ENCODE measurements around the gene OGFOD1. TPM values are rescaled to one million over a fixed set of nuclear protein-coding genes. Genes with fewer than 3 reads are reported as not detected.

Gene OGFOD1
- total RNA-seq, 2 experiments from 2014 or later = 35.1 to 56.8 TPM

DNA sequence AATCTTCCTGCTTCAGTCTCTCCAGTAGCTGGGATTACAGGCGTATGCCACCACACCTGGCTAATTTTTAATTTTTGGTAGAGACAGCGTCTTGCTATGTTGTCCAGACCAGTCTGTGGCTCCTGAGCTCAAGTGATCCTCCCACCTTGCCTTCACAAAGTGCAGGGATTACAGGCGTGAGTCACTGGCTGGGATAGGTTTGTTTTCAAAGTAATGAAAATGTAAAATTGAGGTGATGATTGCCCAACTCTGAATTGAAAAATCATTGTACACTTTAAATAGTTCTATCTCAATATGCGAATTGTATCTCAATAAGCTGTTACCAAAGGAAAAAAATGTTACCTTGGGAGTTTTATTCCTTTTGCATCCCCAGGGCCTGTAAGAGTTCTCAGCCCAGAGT is 24.8 kb upstream of the OGFOD1 start:
- Histone ChIP-seq H3K79me2 (ENCODE audit: insufficient read depth, low read depth, low read length) (peaks cover 35% of the 10 kb centered on the region), H3K9me2 (ENCODE audit: insufficient read depth, low read length) (no peaks in the 10 kb centered on the region), H3K36me3 (ENCODE audit: insufficient read depth, low read length) (peaks cover 30% of the 10 kb centered on the region), H4K20me1 (ENCODE audit: insufficient read depth, low read length) (no peaks in the 10 kb centered on the region; the same call in 1 of the 2 replicates), H3K27ac (ENCODE audit: low read depth, low read length, poor library complexity, severe bottlenecking) (no peak overlapping the region), H3K4me3 (ENCODE audit: low read depth, low read length, poor library complexity, severe bottlenecking) (no peak overlapping the region), H2AFZ (ENCODE audit: low read length) (no peak overlapping the region), H3K4me2 (ENCODE audit: low read length) (no peak overlapping the region), H3K4me1 (ENCODE audit: insufficient read depth, low read length, poor library complexity, severe bottlenecking) (peaks cover 28% of the 10 kb centered on the region), H3K9me3 (ENCODE audit: low read length) (no peaks in the 10 kb centered on the region)
- BruUV-seq (replicated peaks) = no TSS peak
- POLR2A ChIA-PET = interaction anchor here (1.2 to 1.4 kb wide), 2 partner anchors 11 to 25 kb away, joined by 5 read pairs; partner anchors contain the start of genes NUDT21 and OGFOD1
- no peak for DNase-seq (ENCODE audit: low spot score)
- no peak for TF ChIP-seq EZH2phosphoT487 (IDR thresholded peaks at IDR 0.05; ENCODE audit: borderline replicate concordance, low read depth, low read length)
- TF ChIP-seq, protein P1, sequence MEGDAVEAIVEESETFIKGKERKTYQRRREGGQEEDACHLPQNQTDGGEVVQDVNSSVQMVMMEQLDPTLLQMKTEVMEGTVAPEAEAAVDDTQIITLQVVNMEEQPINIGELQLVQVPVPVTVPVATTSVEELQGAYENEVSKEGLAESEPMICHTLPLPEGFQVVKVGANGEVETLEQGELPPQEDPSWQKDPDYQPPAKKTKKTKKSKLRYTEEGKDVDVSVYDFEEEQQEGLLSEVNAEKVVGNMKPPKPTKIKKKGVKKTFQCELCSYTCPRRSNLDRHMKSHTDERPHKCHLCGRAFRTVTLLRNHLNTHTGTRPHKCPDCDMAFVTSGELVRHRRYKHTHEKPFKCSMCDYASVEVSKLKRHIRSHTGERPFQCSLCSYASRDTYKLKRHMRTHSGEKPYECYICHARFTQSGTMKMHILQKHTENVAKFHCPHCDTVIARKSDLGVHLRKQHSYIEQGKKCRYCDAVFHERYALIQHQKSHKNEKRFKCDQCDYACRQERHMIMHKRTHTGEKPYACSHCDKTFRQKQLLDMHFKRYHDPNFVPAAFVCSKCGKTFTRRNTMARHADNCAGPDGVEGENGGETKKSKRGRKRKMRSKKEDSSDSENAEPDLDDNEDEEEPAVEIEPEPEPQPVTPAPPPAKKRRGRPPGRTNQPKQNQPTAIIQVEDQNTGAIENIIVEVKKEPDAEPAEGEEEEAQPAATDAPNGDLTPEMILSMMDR (conservative IDR thresholded peaks at IDR 0.05; ENCODE audit: low read length) = no peak
- intact Hi-C loops (cut with micrococcal nuclease; ENCODE audit: unreplicated experiment) = no loop called here
- CTCF ChIA-PET (ENCODE audit: unreplicated experiment) = no interaction called here

DNA sequence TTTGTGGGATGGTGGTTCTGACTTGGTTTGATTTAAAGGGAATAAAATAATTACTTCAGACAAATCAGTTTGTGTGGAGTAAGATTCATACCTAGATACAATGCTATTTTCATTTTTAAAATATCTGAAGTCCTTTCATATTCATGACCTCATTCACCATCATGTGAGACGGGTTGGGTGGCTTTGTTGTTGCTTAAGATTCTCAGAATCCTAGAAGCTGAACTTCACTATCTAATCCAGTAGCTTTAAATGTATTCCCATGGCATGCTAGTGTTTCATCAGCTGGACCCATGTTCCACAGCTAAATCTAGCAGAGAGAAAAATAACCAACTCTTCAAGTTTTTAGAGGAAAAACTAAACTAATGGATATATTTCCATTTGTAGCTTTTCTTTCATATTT is 23.3 kb upstream of the OGFOD1 start:
- Histone ChIP-seq H3K9me3 (ENCODE audit: low read length) (no peaks in the 10 kb centered on the region), H4K20me1 (ENCODE audit: insufficient read depth, low read length) (no peaks in the 10 kb centered on the region; the same call in 1 of the 2 replicates), H3K4me2 (ENCODE audit: low read length) (no peak overlapping the region), H2AFZ (ENCODE audit: low read length) (no peak overlapping the region), H3K4me3 (ENCODE audit: low read depth, low read length, poor library complexity, severe bottlenecking) (no peak overlapping the region), H3K9me2 (ENCODE audit: insufficient read depth, low read length) (no peaks in the 10 kb centered on the region), H3K36me3 (ENCODE audit: insufficient read depth, low read length) (peaks cover 45% of the 10 kb centered on the region), H3K79me2 (ENCODE audit: insufficient read depth, low read depth, low read length) (peaks cover 20% of the 10 kb centered on the region), H3K4me1 (ENCODE audit: insufficient read depth, low read length, poor library complexity, severe bottlenecking) (peaks cover 13% of the 10 kb centered on the region), H3K27ac (ENCODE audit: low read depth, low read length, poor library complexity, severe bottlenecking) (no peak overlapping the region)
- ChIA-PET CTCF (ENCODE audit: unreplicated experiment) (no interaction called here), POLR2A (no interaction called here)
- intact Hi-C loops (cut with micrococcal nuclease; ENCODE audit: unreplicated experiment) = no loop called here
- BruUV-seq (replicated peaks) = no TSS peak
- DNase-seq (ENCODE audit: low spot score) = no peak
- TF ChIP-seq, protein P1 (conservative IDR thresholded peaks at IDR 0.05; ENCODE audit: low read length) = no peak
- TF ChIP-seq EZH2phosphoT487 (IDR thresholded peaks at IDR 0.05; ENCODE audit: borderline replicate concordance, low read depth, low read length) = no peak

DNA sequence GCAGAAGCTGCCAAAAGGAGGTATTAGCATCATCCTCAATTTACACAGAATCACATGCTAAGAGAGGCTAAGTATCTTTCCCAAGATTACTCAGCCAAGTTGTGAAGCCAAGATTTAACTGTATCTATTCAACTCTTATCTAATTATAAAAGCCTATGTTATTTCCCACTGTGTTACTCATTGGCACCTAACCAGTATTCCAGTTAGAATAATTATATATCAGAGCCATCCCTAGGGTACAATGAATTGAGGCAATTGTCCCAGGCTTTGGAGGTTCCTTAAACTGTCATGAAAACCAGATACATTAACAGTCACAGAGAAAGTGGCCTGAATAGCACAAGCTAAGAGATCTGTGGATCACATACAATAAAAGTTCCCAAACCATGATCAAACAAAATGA is 15.1 kb upstream of the OGFOD1 start:
- no peak overlapping the region for H2AFZ ChIP-seq (ENCODE audit: low read length)
- no peak overlapping the region for H3K4me2 ChIP-seq (ENCODE audit: low read length)
- ChIA-PET CTCF (ENCODE audit: unreplicated experiment) (no interaction called here), POLR2A (interaction anchor here (0.7 kb wide), 1 partner anchor 16 kb away, joined by 3 read pairs; no protein-coding TSS in a partner anchor)
- no peaks in the 10 kb centered on the region for H3K9me2 ChIP-seq (ENCODE audit: insufficient read depth, low read length)
- no peak for TF ChIP-seq EZH2phosphoT487 (IDR thresholded peaks at IDR 0.05; ENCODE audit: borderline replicate concordance, low read depth, low read length)
- TF ChIP-seq, protein P1 (conservative IDR thresholded peaks at IDR 0.05; ENCODE audit: low read length) = no peak
- intact Hi-C loops (cut with micrococcal nuclease; ENCODE audit: unreplicated experiment) = no loop called here
- H3K27ac ChIP-seq (ENCODE audit: low read depth, low read length, poor library complexity, severe bottlenecking) = no peak overlapping the region
- H3K4me3 ChIP-seq (ENCODE audit: low read depth, low read length, poor library complexity, severe bottlenecking) = no peak overlapping the region
- DNase-seq (ENCODE audit: low spot score) = no peak
- no peaks in the 10 kb centered on the region for H3K4me1 ChIP-seq (ENCODE audit: insufficient read depth, low read length, poor library complexity, severe bottlenecking)
- BruUV-seq (replicated peaks) = no TSS peak
- no peaks in the 10 kb centered on the region for H4K20me1 ChIP-seq (ENCODE audit: insufficient read depth, low read length)
- no peaks in the 10 kb centered on the region; the same call in 1 of the 2 replicates for H3K79me2 ChIP-seq (ENCODE audit: insufficient read depth, low read depth, low read length)
- peaks cover 86% of the 10 kb centered on the region for H3K36me3 ChIP-seq (ENCODE audit: insufficient read depth, low read length)
- H3K9me3 ChIP-seq (ENCODE audit: low read length) = no peaks in the 10 kb centered on the region

Data from OCI-LY7 (cell line).